NCI-H2196 (cell line): Measurements from ENCODE around the gene CSNK1G2.

Experiments
- DNase-seq: peaks from one replicate; lab custom pipeline; 2025; ENCODE audit not compliant: unreplicated experiment; lab: John Stamatoyannopoulos, UW

Gene CSNK1G2

GRCh38 chr19:1962674-1963073 lies 21.7 kb downstream of the CSNK1G2 start:
- DNase-seq = no peak

DNA sequence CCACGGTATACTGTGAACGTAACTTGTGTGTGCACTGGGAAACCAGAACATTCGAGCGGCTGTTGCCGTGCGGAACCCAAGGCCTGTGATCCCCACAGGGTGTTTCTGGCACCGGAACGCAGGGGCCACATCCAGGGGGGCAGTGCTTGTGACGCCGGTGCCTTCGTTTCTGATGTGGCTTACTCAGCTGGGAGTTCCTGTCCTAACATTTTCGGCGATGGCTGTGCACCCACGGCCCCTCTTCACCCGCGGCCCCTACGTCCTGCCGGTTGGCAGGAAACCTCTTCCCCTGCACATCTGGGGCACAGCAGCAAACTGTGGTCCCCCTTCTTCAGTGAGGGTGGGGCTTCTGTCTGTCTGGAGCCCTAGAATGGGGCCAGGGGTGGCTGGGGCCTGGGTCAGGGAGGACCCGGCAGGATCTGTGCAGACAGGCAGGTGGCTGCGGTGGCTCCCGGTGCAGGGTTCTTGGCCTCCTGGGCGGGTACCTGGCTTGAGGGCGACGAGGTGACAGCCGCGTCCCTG lies 26.2 kb downstream of the CSNK1G2 start:
- no peak for DNase-seq

DNA sequence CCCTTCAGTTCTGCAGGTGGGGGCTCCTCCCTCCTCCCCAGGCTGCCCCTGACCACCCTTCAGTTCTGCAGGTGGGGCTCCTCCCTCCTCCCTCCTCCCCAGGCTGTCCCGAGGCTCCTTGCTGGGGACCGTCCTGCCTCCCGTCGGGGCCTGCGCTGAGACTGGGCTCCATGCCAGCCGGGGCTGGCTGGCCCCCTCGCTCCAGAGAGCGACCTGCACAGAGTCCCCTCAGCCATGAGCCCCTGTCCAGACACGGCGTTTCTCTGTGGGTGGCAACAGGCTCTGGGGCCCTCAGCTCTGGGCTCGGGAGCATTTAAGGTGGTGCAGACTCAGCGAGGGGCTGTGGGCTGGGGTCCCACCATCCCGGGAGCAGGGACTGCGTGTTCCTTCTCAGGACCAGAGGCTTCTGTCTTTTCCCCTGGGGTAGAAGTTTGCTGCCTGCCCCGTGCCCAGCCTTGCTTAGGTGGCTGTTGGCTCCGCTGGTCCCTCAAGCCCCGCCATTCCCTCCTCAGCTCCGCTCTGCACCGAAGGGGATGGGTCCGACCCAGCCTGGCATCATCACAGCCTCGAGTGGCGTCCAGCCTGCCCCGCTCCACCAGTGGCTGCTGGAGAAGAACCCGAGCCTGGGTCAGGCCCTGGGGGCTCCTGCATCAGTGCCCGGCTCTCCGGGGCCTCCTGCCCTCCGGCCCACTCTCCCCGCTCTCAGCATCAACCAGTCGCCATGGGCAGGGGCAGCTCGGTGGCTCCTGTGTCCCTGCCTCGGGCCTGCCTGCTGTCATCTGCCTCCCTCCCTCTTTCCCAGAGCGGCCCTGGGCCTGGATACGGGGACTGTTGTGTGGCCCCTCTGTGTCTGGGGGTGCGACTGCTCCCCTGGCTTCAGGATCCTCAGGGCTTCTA lies 27.6 kb downstream of the CSNK1G2 start:
- DNase-seq = no peak

GRCh38 chr19:1969176-1970002 lies 28.4 kb downstream of the CSNK1G2 start:
- DNase-seq = no peak

GRCh38 chr19:1970003-1970805 lies 29.2 kb downstream of the CSNK1G2 start:
- DNase-seq = no peak

- no peak for DNase-seq
These were observed 30.0 kb downstream of the CSNK1G2 start for GRCh38 chr19:1970806-1971502.

DNA sequence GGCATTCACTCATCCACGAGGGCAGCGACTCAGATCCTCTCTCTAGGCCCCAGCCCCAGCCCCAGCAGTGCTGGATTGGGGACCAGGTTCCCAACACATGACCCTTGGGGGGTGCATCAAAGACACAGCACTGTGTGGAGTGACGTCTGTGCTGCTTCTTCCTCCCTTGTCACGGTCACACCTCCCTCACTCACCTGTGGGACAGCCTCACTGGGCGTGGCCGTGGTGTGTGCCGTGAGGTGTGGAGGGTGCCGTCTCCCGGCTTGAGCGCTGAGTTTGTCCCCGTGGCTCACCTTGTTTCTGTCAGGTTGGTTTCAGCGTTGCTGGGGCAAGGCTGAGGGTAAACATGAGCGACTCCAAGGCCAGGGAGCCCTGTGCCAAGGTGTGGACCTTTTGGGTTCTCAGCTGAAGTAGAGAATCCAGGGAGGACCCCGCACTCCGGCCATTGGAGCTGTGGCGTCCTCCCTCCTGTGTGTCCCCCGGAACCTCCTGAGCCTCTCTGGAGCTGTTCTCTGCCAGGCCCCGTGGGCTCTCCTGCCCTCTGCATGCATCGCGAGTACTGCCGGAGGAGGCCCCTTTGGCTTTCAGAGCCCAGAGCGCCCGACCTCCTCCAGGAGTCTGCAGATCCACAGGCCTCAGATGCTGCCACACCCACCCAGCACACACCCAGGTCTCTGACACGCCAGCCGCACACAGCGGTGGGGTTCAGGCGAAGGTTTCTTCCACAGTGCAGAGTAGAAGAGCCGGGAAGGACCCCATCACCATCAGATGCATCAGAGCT lies 33.6 kb downstream of the CSNK1G2 start:
- DNase-seq = no peak

- no peak for DNase-seq
These were observed 34.1 kb downstream of the CSNK1G2 start for GRCh38 chr19:1975162-1975480.

DNA sequence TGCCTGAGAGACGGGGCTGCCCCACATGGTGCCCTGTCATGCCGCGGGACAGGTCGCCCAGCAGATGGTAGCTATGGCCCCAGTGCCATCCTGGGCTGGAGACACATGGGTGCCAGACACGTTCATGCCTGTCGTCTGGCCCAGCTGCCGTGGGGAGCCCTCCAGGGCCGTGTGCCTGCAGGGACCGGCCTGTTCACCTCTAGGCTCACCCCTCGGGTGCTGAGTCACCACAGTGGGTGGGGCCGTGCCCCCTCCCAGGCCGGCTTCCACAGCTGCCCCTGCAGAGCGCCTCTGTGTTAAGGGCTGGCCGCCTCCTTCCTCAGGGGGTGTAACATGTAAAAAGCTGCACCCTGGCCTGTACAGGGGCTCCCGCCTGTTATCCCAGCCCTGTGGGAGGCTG lies 36.1 kb downstream of the CSNK1G2 start:
- DNase-seq = no peak

DNA sequence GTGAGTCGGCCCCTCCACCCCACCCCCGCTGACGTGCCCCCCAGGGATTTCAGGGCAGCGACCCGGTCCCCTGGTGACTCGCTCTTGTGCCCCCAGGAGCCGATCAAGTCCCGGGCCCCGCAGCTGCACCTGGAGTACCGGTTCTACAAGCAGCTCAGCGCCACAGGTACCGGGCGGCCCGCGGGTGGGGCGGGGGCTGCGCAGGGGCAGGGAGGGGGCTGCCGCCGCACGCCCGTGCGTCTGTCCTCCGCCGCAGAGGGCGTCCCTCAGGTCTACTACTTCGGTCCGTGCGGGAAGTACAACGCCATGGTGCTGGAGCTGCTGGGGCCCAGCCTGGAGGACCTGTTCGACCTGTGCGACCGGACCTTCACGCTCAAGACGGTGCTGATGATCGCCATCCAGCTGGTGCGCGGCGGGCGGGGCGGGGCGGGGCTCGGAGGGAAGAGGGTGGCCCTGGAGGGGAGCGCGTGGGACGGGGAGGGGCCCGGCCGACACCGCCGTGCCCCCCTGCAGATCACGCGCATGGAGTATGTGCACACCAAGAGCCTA lies 37.4 kb downstream of the CSNK1G2 start:
- no peak for DNase-seq

GRCh38 chr19:1979017-1979416 lies 38.0 kb downstream of the CSNK1G2 start:
- no peak for DNase-seq

GRCh38 chr19:1979642-1980041 lies 38.7 kb downstream of the CSNK1G2 start:
- DNase-seq = no peak

DNA sequence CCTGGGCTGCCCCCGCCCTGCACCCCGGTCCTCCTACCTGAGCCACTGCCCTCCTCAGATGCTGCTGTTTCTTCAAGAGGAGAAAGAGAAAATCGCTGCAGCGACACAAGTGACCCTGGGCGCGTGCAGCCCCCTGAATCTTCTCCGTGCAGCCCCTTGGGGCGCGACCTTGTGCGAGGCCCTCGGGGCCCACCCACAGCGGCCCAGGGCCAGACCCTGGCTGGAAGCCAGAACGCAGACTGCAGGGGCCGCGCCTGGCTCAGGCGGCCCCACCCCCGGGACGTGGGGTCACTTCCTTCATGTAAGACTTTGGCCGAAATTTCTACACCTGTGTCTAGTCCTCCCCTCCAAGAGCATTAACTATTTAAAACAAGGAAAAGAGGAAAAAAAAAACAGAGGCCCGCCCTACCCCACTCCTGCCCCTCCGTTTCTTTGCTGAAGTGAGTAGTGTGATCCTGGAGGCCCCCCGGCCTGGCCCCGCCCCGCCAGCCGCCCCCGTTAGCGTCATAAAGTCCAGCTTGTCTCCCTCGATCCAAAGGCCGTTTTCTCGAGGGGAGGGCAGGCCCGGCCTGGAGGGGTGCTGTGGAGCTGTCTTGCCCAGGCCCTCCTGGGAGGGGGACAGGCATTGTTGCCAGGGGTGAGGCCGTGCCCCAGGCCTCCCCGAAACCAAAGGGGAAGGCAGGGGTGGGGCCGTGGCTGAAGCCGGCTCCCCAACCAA lies 39.3 kb downstream of the CSNK1G2 start:
- no peak for DNase-seq

DNA sequence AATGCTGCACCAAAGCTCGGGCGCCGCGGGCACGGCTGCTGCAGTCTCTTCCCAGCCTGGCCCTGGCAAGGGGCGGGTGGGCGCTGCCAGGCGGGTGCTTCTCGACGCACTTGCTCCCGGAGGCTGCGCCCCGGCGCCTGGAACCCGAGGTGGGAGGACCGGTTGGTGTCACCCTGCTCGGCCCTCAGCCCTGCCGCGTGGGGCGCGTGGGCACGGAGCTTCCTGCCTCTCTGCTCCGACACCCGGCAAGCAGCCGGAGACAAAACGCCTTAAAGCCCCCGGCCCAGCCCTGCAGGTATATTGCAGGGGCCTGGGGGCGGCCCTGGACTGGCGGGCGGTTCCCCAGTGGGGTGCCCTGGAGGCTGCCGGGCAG lies 39.8 kb downstream of the CSNK1G2 start:
- DNase-seq = no peak

GRCh38 chr19:1981253-1981652 lies 40.3 kb downstream of the CSNK1G2 start:
- DNase-seq = no peak

DNA sequence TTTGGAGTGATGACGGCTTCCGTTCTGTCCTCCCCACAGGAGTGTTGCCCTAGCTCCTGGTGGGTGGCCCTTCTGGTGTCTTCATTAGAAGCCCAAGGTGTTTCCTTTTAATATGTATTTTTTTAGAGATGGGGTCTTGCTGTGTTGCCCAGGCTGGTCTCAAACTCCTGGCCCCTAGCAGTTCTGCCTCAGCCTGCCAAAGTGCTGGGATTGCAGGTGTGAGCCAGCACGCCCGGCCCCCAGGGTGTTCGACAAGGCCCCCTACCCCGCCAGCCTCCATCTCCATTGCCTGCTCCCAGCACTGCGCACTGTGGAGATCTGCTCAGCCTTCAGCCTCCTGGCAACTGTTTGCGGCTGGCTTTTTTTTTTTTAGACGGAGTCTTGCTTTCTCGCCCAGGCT lies 43.4 kb downstream of the CSNK1G2 start:
- no peak for DNase-seq

DNA sequence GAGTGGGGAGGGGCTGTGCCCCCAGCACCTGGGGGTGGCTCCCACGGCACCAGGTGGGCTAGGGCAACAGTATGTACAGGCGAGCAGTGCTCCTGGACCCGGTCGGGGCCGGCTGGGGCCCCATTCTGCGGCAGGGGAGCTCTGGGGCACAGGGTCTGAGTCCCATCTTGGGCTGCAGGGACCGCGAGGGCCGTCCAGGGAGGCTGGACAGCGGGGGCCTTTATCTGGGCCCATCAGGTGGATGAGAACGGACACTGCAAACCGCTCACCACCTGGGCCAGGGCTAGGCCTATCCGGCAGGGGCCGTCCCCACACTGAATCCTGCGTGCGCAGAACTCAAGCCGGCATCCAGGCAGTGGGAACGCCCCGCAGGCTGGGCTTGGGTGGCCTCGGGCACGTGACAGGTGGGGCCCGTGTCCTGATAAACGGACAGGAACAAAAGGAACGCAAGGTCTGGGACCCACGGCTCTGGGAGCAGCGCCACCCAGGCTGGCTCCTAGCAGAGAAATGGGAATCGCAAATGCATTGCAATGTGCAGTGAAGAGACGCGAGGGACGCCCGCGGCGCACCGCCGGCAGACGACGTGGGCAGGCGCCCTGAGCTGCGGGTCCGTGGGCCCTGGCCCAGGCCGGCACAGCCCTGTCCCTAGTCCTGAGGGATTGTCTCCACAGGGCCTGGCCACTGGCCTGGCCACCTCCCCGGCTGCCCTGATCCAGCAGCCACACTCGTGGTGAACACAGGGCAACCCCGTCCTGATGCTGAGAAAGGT lies 44.8 kb downstream of the CSNK1G2 start:
- DNase-seq = no peak
